Activated naive CD8-positive, alpha-beta T cell treated with anti-CD3 and anti-CD28 coated beads, Interleukin-2, amount 50 U/mL, for 24 hours (primary cell): ENCODE results near the gene CAT.
A peak's percentile ranks its signal among the peaks of the same experiment; 100 is the strongest.

Source experiments
- ATAC-seq: fragments of 150-1000 bp; cut with Tn5 transposase; one replicate; pipeline ENCODE4 v1.10.0; 2021
- DNase-seq: peaks from one replicate; pipeline ENCODE4 v3.0.0; 2021
- H3K27ac Mint-ChIP-seq: one replicate; pipeline ENCODE4 v1.8.0; 2021; ENCODE audit warnings: mild to moderate bottlenecking, mixed read lengths
- H3K27me3 Mint-ChIP-seq: one replicate; pipeline ENCODE4 v1.8.0; 2021; ENCODE audit warnings: mixed read lengths
- H3K36me3 Mint-ChIP-seq: one replicate; pipeline ENCODE4 v1.8.0; 2021; ENCODE audit warnings: low read depth, mixed read lengths
- H3K4me1 Mint-ChIP-seq: one replicate; pipeline ENCODE4 v1.8.0; 2021; ENCODE audit warnings: mixed read lengths
- H3K4me3 Mint-ChIP-seq: one replicate; pipeline ENCODE4 v1.8.0; 2021; ENCODE audit warnings: mild to moderate bottlenecking, moderate library complexity, mixed read lengths
- H3K9me3 Mint-ChIP-seq: one replicate; pipeline ENCODE4 v1.8.0; 2021; ENCODE audit warnings: mixed read lengths

CAT gene

DNA sequence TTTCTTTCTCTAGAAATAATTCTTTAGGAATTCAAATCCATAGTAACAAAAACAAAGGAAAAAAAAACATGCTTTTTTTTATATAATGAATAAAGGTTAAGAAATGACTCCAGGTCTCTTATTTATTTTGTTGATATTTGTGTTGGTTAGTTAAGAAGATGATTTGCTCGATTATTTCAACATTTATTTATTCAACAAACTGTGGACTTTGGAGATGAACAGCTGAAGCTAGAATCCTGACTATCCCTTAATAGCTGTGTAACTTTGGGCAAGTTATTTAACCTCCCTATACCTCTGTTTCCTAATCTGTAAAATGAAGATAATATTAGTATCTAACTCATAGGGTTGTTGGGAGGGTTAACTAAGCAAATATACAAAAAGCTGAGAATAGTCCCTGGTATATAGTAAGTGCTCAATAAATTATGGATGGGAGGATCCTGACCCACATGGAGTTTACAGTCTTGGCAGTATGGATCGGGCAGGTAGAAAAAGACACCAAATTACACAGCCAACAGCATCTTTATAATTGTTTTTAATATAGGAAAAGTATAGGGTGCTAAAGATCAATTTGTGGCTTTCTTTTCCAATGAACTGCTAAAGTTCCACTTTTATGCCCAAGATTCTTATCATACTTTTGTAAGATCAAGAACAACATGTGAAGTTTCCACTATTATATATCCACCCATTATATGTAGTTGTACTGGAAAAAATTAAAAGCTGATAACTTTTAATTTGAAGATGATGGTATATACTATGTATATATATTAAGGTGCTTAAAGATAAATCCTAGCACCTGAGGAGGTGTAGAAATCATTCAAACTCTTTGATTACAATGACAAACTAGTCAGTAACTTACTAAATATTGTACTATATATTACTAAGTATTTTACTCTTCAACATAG, 1.3 kb upstream of the CAT start:
- no peaks in the 10 kb centered on the region for H3K36me3 Mint-ChIP-seq
- no peak overlapping the region for H3K4me3 Mint-ChIP-seq
- peaks cover 26% of the 10 kb centered on the region for H3K4me1 Mint-ChIP-seq
- no peak overlapping the region for H3K27ac Mint-ChIP-seq
- no peaks in the 10 kb centered on the region for H3K27me3 Mint-ChIP-seq
- DNase-seq = no peak
- no peak for ATAC-seq
- H3K9me3 Mint-ChIP-seq = no peaks in the 10 kb centered on the region

DNA sequence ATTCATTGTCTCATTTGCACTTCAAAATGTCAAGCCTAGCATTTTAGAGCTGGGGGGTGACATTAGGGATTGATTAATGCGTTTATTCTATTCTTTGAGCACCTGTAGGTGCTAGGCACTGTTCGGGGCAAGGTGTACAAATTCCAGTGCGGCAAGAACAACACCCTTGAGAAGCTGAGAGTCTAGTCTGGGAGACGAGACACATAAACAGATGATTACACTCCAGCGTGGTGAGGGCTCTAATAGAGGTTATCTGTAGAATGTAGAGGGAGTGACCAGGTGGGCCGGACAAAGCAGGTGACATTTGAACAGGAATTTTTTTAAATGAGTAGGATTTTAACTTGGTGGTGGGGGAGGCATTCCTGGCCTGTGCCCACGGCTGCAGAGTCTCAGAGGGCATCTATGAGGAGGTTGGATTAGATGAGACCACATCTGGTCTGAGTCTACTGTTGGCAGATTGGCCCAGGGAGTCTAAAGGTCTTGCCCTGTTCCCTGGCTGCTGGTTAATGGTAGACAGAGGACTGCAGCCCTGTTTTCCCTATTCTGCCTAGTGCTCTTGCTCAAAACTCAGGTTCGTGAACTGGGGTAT, 970 bp downstream of the CAT start:
- Mint-ChIP-seq H3K4me1 (peaks cover 47% of the 10 kb centered on the region), H3K27ac (peak overlapping the region; percentile 92), H3K9me3 (no peaks in the 10 kb centered on the region), H3K36me3 (no peaks in the 10 kb centered on the region), H3K4me3 (peak overlapping the region; percentile 95), H3K27me3 (no peaks in the 10 kb centered on the region)
- no peak for DNase-seq
- ATAC-seq = no peak

DNA sequence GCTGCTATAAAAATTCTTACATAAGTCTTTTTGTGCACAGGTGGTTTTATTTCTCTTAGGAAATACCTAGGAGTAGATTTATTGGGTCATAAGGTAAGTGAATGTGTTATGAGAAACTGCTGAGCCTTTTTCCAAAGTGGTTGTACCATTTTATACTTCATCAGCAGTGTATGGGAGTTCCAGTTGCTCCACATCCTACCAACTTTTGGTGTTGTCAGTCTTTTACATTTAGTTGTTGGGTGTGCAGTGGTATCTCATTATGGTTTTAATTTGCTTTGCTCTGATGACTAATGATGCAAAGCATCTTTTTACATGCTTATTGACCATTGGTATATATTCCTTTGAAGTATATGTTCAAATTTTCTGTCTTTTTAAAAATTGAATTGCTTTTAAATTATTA, 3.1 kb downstream of the CAT start:
- DNase-seq (no peak), ATAC-seq (no peak)
- Mint-ChIP-seq H3K36me3 (no peaks in the 10 kb centered on the region), H3K4me3 (no peak overlapping the region), H3K9me3 (no peaks in the 10 kb centered on the region), H3K4me1 (peaks cover 54% of the 10 kb centered on the region), H3K27me3 (no peaks in the 10 kb centered on the region), H3K27ac (no peak overlapping the region)

DNA sequence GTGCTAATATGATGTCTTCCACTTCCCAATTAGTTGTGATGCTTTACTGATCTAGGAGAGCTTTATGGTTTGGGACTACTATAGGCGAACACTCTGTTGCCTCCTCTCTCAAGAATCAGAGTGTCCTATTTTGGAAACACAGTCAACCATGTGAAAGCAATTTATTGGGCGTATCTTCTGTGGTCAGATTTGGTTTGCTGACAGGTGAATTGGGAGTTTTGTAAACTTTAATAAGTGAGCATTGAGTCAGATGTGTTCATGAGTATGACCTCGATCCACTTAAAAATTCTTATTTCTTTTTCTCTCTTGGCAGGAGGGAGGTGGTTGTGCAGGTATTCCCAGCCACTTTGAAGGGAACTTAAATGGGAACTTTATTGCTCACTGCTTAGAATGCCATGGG, 4.4 kb downstream of the CAT start:
- H3K27ac Mint-ChIP-seq = no peak overlapping the region
- no peaks in the 10 kb centered on the region for H3K27me3 Mint-ChIP-seq
- H3K9me3 Mint-ChIP-seq = no peaks in the 10 kb centered on the region
- no peaks in the 10 kb centered on the region for H3K36me3 Mint-ChIP-seq
- H3K4me3 Mint-ChIP-seq = no peak overlapping the region
- H3K4me1 Mint-ChIP-seq = peaks cover 59% of the 10 kb centered on the region
- DNase-seq = no peak
- no peak for ATAC-seq

DNA sequence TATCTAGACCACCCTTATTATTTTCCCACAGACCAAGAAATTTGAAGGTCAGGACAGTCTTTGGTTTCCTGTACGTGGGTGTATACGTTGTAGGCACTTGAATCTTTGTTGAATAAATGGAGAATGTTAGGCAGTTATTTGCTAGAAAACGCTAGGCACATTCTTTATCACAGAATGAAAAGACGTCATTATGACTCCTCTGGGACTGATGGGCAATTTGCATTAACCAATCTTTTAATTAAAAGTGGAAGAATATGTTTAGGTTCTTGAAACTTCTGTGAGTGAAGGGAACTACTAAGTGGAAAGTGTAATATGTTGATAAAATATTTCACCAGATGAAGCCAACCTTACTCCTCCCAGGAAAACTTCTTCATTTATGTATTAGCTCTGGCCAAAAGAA, 5.7 kb downstream of the CAT start:
- DNase-seq (no peak), ATAC-seq (no peak)
- Mint-ChIP-seq H3K27ac (no peak overlapping the region), H3K9me3 (no peaks in the 10 kb centered on the region), H3K4me1 (peaks cover 65% of the 10 kb centered on the region), H3K36me3 (no peaks in the 10 kb centered on the region), H3K27me3 (no peaks in the 10 kb centered on the region), H3K4me3 (no peak overlapping the region)

DNA sequence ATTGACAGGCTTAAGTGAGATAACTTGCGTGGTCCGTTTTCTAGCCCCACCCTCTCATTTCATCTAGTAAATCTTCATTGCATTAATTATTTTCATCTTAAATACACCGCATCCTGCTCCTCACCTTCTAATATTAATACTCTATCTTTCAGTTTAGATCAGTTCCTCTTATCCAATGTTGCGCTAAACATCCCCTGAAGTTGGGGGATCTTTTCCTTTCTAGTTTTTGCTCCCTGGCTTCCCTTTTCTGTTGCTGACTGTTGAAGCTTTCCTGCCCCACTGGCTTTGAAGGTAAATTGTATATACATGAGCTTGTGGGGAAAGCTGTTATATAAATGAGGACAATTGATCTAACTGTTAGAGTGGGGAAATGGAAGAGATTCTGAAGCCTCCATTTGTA, 7.2 kb downstream of the CAT start:
- Mint-ChIP-seq H3K27me3 (no peaks in the 10 kb centered on the region), H3K4me1 (peaks cover 53% of the 10 kb centered on the region), H3K36me3 (peaks cover 8% of the 10 kb centered on the region), H3K4me3 (no peak overlapping the region), H3K9me3 (no peaks in the 10 kb centered on the region), H3K27ac (no peak overlapping the region)
- no peak for DNase-seq
- no peak for ATAC-seq

DNA sequence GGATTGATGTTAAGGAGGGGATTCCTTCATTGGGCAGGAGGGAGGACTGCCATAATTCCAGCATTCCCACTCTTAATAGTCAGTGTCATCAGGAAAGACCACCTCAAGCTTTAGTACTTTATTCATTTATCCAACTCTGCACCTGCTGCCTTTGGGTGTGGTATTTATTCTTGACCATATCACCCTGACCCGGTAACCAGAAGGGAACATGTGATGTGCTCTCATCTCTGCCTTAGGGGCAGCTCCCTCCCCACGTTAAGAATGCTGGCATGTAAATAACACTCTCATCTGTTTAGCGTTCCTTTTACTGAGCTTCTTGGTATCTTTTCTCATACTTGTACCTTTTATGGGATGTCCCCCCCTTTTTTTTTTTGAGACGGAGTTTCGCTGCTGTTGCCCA, 7.7 kb downstream of the CAT start:
- Mint-ChIP-seq H3K27ac (no peak overlapping the region), H3K27me3 (no peaks in the 10 kb centered on the region), H3K9me3 (no peaks in the 10 kb centered on the region), H3K36me3 (peaks cover 8% of the 10 kb centered on the region), H3K4me3 (no peak overlapping the region), H3K4me1 (peaks cover 53% of the 10 kb centered on the region)
- DNase-seq = no peak
- ATAC-seq = no peak

DNA sequence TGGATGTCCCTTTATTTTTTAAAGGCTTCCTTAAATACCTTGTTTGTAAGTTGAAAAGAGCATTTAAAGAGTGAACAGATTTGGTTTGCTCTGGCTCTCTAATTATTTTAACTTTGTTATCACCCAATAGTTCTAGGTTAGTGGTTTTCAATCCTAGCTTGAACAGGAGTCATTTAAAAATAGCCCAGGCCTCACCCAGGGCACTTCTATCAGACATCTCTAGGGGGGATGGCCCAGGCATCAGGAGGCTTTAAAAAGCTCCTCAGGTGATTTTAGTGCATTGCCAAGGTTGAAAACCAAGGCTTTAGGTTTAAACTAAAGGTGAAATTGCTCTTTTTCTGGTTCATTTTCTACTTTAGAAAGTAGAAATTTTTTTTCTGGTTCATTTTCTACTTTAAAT, 8.3 kb downstream of the CAT start:
- ATAC-seq = no peak
- no peak overlapping the region for H3K27ac Mint-ChIP-seq
- no peaks in the 10 kb centered on the region for H3K27me3 Mint-ChIP-seq
- H3K4me3 Mint-ChIP-seq = no peak overlapping the region
- no peaks in the 10 kb centered on the region for H3K9me3 Mint-ChIP-seq
- peaks cover 52% of the 10 kb centered on the region for H3K4me1 Mint-ChIP-seq
- no peak for DNase-seq
- H3K36me3 Mint-ChIP-seq = peaks cover 10% of the 10 kb centered on the region

DNA sequence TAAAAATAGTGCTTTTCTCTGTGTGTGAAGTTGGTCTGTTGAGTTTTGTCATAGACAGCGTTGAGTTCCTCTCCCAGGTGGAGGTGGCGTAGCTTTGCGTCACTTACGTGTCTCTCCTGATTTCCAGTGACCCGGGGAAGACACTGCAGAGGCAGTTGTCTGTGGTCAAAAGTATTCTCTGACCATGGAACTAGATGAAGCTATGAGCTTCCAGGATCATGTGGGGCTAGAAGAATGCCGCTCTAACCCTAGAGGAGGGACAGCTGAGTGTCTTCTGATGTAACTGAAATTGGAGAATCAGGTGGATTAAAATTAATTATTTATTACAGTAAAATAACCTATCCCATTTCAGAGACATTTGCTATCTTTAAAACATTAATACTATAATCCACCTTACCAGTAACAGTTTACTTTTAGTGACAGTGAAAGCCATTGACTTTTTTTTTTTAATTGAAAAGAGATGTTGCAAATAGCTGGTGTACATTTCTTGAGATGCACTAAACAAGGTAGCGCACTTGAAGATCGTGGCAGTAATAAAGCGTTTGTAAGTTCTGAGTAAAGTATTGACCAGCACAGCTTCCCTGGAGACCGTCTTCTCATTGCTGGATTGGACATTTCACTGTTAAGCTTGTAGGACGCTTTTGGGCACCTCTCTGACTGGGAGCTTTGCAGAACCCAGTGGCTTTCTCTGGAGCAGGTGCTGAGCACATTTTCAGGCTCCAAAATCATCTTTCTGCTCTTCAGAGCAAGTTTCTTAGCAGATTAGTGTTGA, 9.7 kb downstream of the CAT start:
- no peak for DNase-seq
- no peaks in the 10 kb centered on the region for H3K9me3 Mint-ChIP-seq
- H3K27me3 Mint-ChIP-seq = no peaks in the 10 kb centered on the region
- H3K27ac Mint-ChIP-seq = no peak overlapping the region
- H3K4me3 Mint-ChIP-seq = no peak overlapping the region
- peaks cover 41% of the 10 kb centered on the region for H3K4me1 Mint-ChIP-seq
- ATAC-seq = no peak
- H3K36me3 Mint-ChIP-seq = peaks cover 16% of the 10 kb centered on the region

DNA sequence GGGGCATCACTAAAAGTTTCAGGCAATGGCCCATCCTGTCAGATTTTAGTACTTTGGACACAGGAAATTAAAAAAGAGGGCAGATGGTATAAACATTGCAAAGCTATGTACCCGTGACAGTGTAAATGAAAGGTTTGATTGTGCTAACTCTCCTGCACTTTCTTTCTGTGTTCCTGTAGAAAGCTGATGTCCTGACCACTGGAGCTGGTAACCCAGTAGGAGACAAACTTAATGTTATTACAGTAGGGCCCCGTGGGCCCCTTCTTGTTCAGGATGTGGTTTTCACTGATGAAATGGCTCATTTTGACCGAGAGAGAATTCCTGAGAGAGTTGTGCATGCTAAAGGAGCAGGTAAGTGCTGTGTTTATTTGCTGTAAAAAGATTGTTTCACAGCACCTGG, 10.3 kb downstream of the CAT start:
- Mint-ChIP-seq H3K36me3 (peaks cover 21% of the 10 kb centered on the region), H3K4me1 (peaks cover 35% of the 10 kb centered on the region), H3K27me3 (no peaks in the 10 kb centered on the region), H3K4me3 (no peak overlapping the region), H3K9me3 (no peaks in the 10 kb centered on the region), H3K27ac (no peak overlapping the region)
- DNase-seq = no peak
- ATAC-seq = peak; percentile 54

DNA sequence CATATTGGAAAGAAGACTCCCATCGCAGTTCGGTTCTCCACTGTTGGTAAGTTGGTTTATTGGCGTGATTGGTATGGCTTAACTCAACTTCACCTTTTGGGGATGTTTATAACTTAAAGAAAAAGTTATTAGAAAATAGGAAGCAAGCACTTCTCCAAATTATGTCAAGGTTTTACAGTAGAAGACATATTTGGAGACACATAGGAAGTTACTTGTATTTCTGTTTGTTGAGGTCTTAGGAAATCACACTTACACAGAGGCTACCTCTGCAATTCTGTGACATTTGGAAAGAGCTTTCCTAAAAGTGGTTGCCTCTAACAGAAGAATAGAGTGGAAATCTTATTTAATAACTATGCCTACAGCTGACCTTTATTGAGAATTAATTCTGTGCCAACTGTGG, 12.3 kb downstream of the CAT start:
- no peak for DNase-seq
- Mint-ChIP-seq H3K36me3 (peaks cover 26% of the 10 kb centered on the region), H3K9me3 (no peaks in the 10 kb centered on the region), H3K4me1 (peaks cover 23% of the 10 kb centered on the region), H3K27ac (no peak overlapping the region), H3K27me3 (no peaks in the 10 kb centered on the region), H3K4me3 (no peak overlapping the region)
- no peak for ATAC-seq

DNA sequence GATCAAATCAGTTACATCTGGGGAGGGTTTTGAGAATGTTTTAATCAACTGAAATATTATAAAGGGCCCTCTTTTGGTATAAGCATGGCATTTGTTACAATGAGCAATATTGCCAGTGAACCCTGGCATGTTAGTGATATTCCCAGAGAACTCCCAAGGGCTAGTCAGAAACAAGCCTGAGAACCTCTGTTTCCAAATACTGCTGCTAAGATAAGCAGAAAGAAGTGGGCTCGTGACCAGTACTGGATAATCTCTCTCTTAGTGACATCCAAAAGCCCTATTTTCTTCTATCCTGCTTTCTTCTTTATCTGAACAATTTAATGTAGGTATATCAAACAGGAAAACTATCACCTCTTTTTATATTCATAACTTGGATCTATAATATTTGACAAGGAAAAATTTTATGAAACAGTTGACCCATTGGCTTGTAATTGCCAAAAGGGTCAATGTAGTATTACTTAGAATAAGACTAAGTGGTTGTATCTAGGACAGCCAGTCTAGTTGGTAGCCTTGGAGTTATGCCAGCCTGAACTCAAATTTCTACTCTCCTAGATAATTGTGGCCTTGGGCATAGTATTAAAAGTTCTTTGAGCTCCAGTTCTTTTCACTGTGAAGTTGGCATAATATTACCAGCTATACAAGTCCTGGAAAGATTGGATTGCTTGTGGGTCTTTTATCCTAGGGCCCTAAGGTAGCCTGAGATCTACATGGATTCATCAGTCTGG, 15.7 kb downstream of the CAT start:
- no peaks in the 10 kb centered on the region for H3K27me3 Mint-ChIP-seq
- DNase-seq (no peak), ATAC-seq (no peak)
- no peak overlapping the region for H3K27ac Mint-ChIP-seq
- H3K9me3 Mint-ChIP-seq = no peaks in the 10 kb centered on the region
- peaks cover under 1% of the 10 kb centered on the region for H3K4me1 Mint-ChIP-seq
- H3K4me3 Mint-ChIP-seq = no peak overlapping the region
- peaks cover 32% of the 10 kb centered on the region for H3K36me3 Mint-ChIP-seq

DNA sequence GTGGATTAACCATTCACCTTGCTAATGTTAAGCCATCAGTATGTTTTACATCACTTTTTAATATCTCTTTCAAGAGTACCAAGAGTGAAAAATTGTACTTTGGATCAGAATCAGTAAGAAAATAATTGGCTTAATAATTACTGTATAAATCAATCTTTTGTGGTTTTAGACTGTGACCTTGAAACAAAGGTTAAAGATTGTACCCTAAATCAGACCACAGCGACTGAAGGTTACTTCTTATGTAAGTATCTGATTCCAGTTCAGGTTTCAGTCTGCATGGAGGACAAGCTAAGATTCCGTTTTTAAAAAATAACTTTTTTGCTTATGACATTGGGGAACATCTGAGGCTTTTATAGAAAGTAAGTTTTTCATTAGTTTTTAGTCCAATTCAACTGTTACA, 18.9 kb downstream of the CAT start:
- no peaks in the 10 kb centered on the region for H3K4me1 Mint-ChIP-seq
- H3K9me3 Mint-ChIP-seq = no peaks in the 10 kb centered on the region
- DNase-seq (no peak), ATAC-seq (no peak)
- peaks cover 25% of the 10 kb centered on the region for H3K36me3 Mint-ChIP-seq
- H3K27me3 Mint-ChIP-seq = no peaks in the 10 kb centered on the region
- no peak overlapping the region for H3K27ac Mint-ChIP-seq
- H3K4me3 Mint-ChIP-seq = no peak overlapping the region

DNA sequence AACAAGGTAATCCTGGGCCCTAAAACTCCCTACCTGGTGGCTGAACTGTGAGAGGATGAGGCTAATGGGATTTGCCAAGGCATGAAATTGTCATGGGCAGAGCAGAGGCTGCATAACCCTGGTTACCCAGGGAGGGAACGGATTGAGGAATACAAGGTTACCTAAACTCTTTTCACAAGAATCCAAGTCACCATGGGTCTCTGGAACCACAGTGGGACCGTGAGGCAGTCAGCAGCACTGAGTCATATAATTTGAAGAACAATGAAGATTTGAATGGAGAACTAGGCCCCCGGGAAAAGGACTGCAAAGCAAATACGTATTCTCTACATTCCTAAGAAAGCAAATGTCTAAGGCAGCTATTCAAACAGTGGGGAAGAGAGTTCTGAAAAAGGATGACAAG, 19.8 kb downstream of the CAT start:
- DNase-seq (no peak), ATAC-seq (no peak)
- Mint-ChIP-seq H3K36me3 (peaks cover 24% of the 10 kb centered on the region), H3K27ac (no peak overlapping the region), H3K4me1 (no peaks in the 10 kb centered on the region), H3K27me3 (no peaks in the 10 kb centered on the region), H3K4me3 (no peak overlapping the region), H3K9me3 (no peaks in the 10 kb centered on the region)
